ENCODE results near the gene PTGIS. TPM values are rescaled to one million over a fixed set of nuclear protein-coding genes. Genes with fewer than 3 reads are reported as not detected.

Gene PTGIS
- total RNA-seq, 5 donors from 2014 or later (not counting 1 experiment from before 2014, with no cell fraction given), result 0.22 to 0.46 (median 0.23) TPM; not detected in 2

DNA sequence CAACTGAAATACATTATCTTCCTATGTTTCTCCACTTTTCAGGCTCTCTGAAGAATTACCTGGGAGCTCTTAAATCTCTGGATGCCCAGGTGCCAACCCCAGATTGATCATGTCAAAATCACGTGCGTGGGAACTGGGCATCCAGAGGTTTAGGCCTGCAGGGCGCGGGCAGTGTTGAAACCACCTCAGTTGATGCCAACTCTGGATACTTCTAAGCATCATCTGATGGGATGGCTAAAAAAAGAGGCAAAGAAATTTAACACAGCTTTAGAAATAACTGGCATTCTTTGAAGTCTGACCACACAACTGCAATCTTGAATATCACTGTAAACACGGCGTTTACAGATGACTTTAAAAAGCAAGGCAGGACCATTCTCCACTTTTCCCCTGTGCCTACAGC lies 41.9 kb downstream of the PTGIS start:
- no peaks in the 10 kb centered on the region for H3K4me1 Mint-ChIP-seq
- no peaks in the 10 kb centered on the region for H3K36me3 Mint-ChIP-seq
- Histone ChIP-seq H3K27ac (ENCODE audit: low read length) (no peak overlapping the region), H3K9me3 (no peaks in the 10 kb centered on the region), H3K4me3 (ENCODE audit: control insufficient read depth in 1 of 2, extremely low read depth in 1 of 2, low read length in 1 of 2) (no peak overlapping the region), H3K27me3 (replicated peaks in 1 of 2; ENCODE audit: control insufficient read depth in 2 of 2, extremely low read depth in 1 of 2, insufficient read depth in 2 of 2, low read length in 1 of 2) (peaks cover 0 to 23% of the 10 kb centered on the region in 2 experiments), H3K36me3 (ENCODE audit: control insufficient read depth in 2 of 2, extremely low read depth in 1 of 2, insufficient read depth in 1 of 2, low read length in 1 of 2) (no peaks in the 10 kb centered on the region), H3K4me1 (ENCODE audit: control insufficient read depth in 1 of 2, extremely low read depth in 1 of 2, insufficient read depth in 2 of 2, low read length in 2 of 2) (no peaks in the 10 kb centered on the region)
- no peak overlapping the region for H3K4me3 Mint-ChIP-seq
- ATAC-seq (replicated peaks in 1 of 4), result no peak
- no peak for DNase-seq
- no peak overlapping the region for H3K27ac Mint-ChIP-seq
- H3K9me3 Mint-ChIP-seq, result peaks cover 3 to 5% (median 4%) of the 10 kb centered on the region in 3 donors
- WGBS (ENCODE audit: insufficient coverage), result 97% methylated on average over 6 of the region's 6 CpGs
- peaks cover 11 to 24% of the 10 kb centered on the region in 2 donors for H3K27me3 Mint-ChIP-seq
- ChIA-PET POLR2A (no interaction called here), CTCF (no interaction called here)

DNA sequence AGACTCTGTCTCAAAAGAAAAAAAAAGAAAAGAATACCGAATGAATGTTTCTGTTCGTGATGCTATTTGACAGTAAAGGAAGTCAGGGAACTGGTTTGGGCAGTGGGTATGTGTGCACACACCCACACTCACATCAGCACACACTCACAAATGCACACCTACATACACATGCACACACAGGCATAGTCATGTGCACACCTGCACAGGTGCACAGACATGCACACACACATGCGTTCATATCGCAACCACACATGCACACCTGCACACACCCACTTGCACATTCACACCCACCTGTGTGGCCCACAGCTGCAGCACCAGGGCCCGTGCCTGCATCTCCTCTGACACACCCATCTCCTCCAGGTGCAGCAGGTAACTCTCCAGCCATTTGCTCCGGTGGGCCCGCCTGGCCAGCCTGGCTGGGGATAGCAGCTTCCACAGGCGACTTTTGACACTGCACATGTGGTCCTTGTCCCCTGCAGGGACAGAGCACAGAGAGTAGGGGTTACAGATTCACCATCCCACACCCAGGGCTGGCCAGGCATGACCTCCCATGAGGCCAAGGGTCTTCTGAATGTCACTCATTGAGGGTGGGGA lies 44.1 kb downstream of the PTGIS start:
- Histone ChIP-seq H3K4me1 (ENCODE audit: control insufficient read depth in 1 of 2, extremely low read depth in 1 of 2, insufficient read depth in 2 of 2, low read length in 2 of 2) (peaks cover 0 to under 1% of the 10 kb centered on the region in 2 experiments), H3K9me3 (no peaks in the 10 kb centered on the region), H3K27ac (ENCODE audit: low read length) (no peak overlapping the region), H3K4me3 (ENCODE audit: control insufficient read depth in 1 of 2, extremely low read depth in 1 of 2, low read length in 1 of 2) (no peak overlapping the region), H3K36me3 (ENCODE audit: control insufficient read depth in 2 of 2, extremely low read depth in 1 of 2, insufficient read depth in 1 of 2, low read length in 1 of 2) (no peaks in the 10 kb centered on the region), H3K27me3 (replicated peaks in 1 of 2; ENCODE audit: control insufficient read depth in 2 of 2, extremely low read depth in 1 of 2, insufficient read depth in 2 of 2, low read length in 1 of 2) (peaks cover 0 to 26% of the 10 kb centered on the region in 2 experiments)
- ATAC-seq (replicated peaks in 1 of 4), result no peak
- Mint-ChIP-seq H3K36me3 (no peaks in the 10 kb centered on the region), H3K4me1 (no peaks in the 10 kb centered on the region), H3K4me3 (no peak overlapping the region), H3K27ac (no peak overlapping the region), H3K9me3 (peaks cover 3 to 5% (median 4%) of the 10 kb centered on the region in 3 donors), H3K27me3 (peaks cover 21 to 27% of the 10 kb centered on the region in 2 donors)
- 83% methylated on average over 6 of the region's 8 CpGs for WGBS (ENCODE audit: insufficient coverage)
- CTCF ChIA-PET, result no interaction called here
- no peak for DNase-seq
- POLR2A ChIA-PET, result no interaction called here

- Mint-ChIP-seq H3K27ac (no peak overlapping the region), H3K4me1 (peaks cover 0 to 2% (median 0%) of the 10 kb centered on the region in 3 donors), H3K4me3 (no peak overlapping the region), H3K9me3 (peaks cover 3 to 5% (median 4%) of the 10 kb centered on the region in 3 donors), H3K36me3 (no peaks in the 10 kb centered on the region), H3K27me3 (peaks cover 25 to 31% of the 10 kb centered on the region in 2 donors)
- Histone ChIP-seq H3K9me3 (no peaks in the 10 kb centered on the region), H3K4me3 (ENCODE audit: control insufficient read depth in 1 of 2, extremely low read depth in 1 of 2, low read length in 1 of 2) (no peak overlapping the region), H3K27me3 (replicated peaks in 1 of 2; ENCODE audit: control insufficient read depth in 2 of 2, extremely low read depth in 1 of 2, insufficient read depth in 2 of 2, low read length in 1 of 2) (peaks cover 0 to 37% of the 10 kb centered on the region in 2 experiments), H3K27ac (ENCODE audit: low read length) (no peak overlapping the region), H3K4me1 (ENCODE audit: control insufficient read depth in 1 of 2, extremely low read depth in 1 of 2, insufficient read depth in 2 of 2, low read length in 2 of 2) (peaks cover 0 to 10% of the 10 kb centered on the region in 2 experiments), H3K36me3 (ENCODE audit: control insufficient read depth in 2 of 2, extremely low read depth in 1 of 2, insufficient read depth in 1 of 2, low read length in 1 of 2) (no peaks in the 10 kb centered on the region)
- ChIA-PET POLR2A (no interaction called here), CTCF (no interaction called here)
- 71% methylated on average over 3 of the region's 4 CpGs for WGBS (ENCODE audit: insufficient coverage)
- ATAC-seq (replicated peaks in 1 of 4) (no peak), DNase-seq (no peak)
Measured at GRCh38 chr20:49521356-49521755, 46.6 kb downstream of the PTGIS start.

GRCh38 chr20:49519777-49520359 lies 48.1 kb downstream of the PTGIS start:
- Mint-ChIP-seq H3K9me3 (peaks cover 3 to 4% (median 4%) of the 10 kb centered on the region in 3 donors), H3K4me1 (peaks cover 0 to 2% (median 0%) of the 10 kb centered on the region in 3 donors), H3K36me3 (no peaks in the 10 kb centered on the region), H3K4me3 (no peak overlapping the region), H3K27ac (no peak overlapping the region), H3K27me3 (peaks cover 22 to 32% of the 10 kb centered on the region in 2 donors)
- no peaks in the 10 kb centered on the region for H3K36me3 ChIP-seq (ENCODE audit: control insufficient read depth in 2 of 2, extremely low read depth in 1 of 2, insufficient read depth in 1 of 2, low read length in 1 of 2)
- WGBS (ENCODE audit: insufficient coverage), result 77% methylated on average over 5 of the region's 5 CpGs
- H3K4me1 ChIP-seq (ENCODE audit: control insufficient read depth in 1 of 2, extremely low read depth in 1 of 2, insufficient read depth in 2 of 2, low read length in 2 of 2), result peaks cover 0 to 10% of the 10 kb centered on the region in 2 experiments
- H3K27ac ChIP-seq (ENCODE audit: low read length), result no peak overlapping the region
- no peaks in the 10 kb centered on the region for H3K9me3 ChIP-seq
- ChIA-PET POLR2A (no interaction called here), CTCF (no interaction called here)
- no peak for ATAC-seq (replicated peaks in 1 of 4)
- H3K27me3 ChIP-seq (replicated peaks in 1 of 2; ENCODE audit: control insufficient read depth in 2 of 2, extremely low read depth in 1 of 2, insufficient read depth in 2 of 2, low read length in 1 of 2), result peaks cover 0 to 37% of the 10 kb centered on the region in 2 experiments
- no peak for DNase-seq
- H3K4me3 ChIP-seq (ENCODE audit: control insufficient read depth in 1 of 2, extremely low read depth in 1 of 2, low read length in 1 of 2), result no peak overlapping the region

GRCh38 chr20:49519212-49519712 lies 48.7 kb downstream of the PTGIS start:
- no peak for ATAC-seq (replicated peaks in 1 of 4)
- Mint-ChIP-seq H3K36me3 (no peaks in the 10 kb centered on the region), H3K27ac (no peak overlapping the region), H3K27me3 (peaks cover 21 to 34% of the 10 kb centered on the region in 2 donors), H3K4me3 (no peak overlapping the region), H3K9me3 (peaks cover 0 to 3% (median 0%) of the 10 kb centered on the region in 3 donors), H3K4me1 (peaks cover 0 to 2% (median 0%) of the 10 kb centered on the region in 3 donors)
- 34% methylated on average over 3 of the region's 4 CpGs for WGBS (ENCODE audit: insufficient coverage)
- no peak for DNase-seq
- ChIA-PET CTCF (no interaction called here), POLR2A (no interaction called here)
- H3K4me1 ChIP-seq (ENCODE audit: control insufficient read depth in 1 of 2, extremely low read depth in 1 of 2, insufficient read depth in 2 of 2, low read length in 2 of 2), result peaks cover 0 to 10% of the 10 kb centered on the region in 2 experiments
- no peak overlapping the region for H3K27ac ChIP-seq (ENCODE audit: low read length)
- no peaks in the 10 kb centered on the region for H3K9me3 ChIP-seq
- H3K36me3 ChIP-seq (ENCODE audit: control insufficient read depth in 2 of 2, extremely low read depth in 1 of 2, insufficient read depth in 1 of 2, low read length in 1 of 2), result no peaks in the 10 kb centered on the region
- peaks cover 0 to 41% of the 10 kb centered on the region in 2 experiments for H3K27me3 ChIP-seq (replicated peaks in 1 of 2; ENCODE audit: control insufficient read depth in 2 of 2, extremely low read depth in 1 of 2, insufficient read depth in 2 of 2, low read length in 1 of 2)
- no peak overlapping the region for H3K4me3 ChIP-seq (ENCODE audit: control insufficient read depth in 1 of 2, extremely low read depth in 1 of 2, low read length in 1 of 2)

GRCh38 chr20:49518576-49518975 lies 49.4 kb downstream of the PTGIS start:
- DNase-seq (peak in 1 of 35 experiments; percentile 27), ATAC-seq (replicated peaks in 1 of 4) (no peak)
- Histone ChIP-seq H3K9me3 (no peaks in the 10 kb centered on the region), H3K27me3 (replicated peaks in 1 of 2; ENCODE audit: control insufficient read depth in 2 of 2, extremely low read depth in 1 of 2, insufficient read depth in 2 of 2, low read length in 1 of 2) (peaks cover 0 to 41% of the 10 kb centered on the region in 2 experiments), H3K4me1 (ENCODE audit: control insufficient read depth in 1 of 2, extremely low read depth in 1 of 2, insufficient read depth in 2 of 2, low read length in 2 of 2) (peaks cover 0 to 10% of the 10 kb centered on the region in 2 experiments), H3K36me3 (ENCODE audit: control insufficient read depth in 2 of 2, extremely low read depth in 1 of 2, insufficient read depth in 1 of 2, low read length in 1 of 2) (no peaks in the 10 kb centered on the region), H3K27ac (ENCODE audit: low read length) (no peak overlapping the region), H3K4me3 (ENCODE audit: control insufficient read depth in 1 of 2, extremely low read depth in 1 of 2, low read length in 1 of 2) (no peak overlapping the region)
- no peaks in the 10 kb centered on the region for H3K36me3 Mint-ChIP-seq
- ChIA-PET CTCF (no interaction called here), POLR2A (no interaction called here)
- H3K4me3 Mint-ChIP-seq, result no peak overlapping the region
- H3K27ac Mint-ChIP-seq, result no peak overlapping the region
- 35% methylated on average over 2 of the region's 5 CpGs for WGBS (ENCODE audit: insufficient coverage)
- H3K4me1 Mint-ChIP-seq, result peaks cover 0 to 2% (median 0%) of the 10 kb centered on the region in 3 donors
- peaks cover 0 to 3% (median 0%) of the 10 kb centered on the region in 3 donors for H3K9me3 Mint-ChIP-seq
- H3K27me3 Mint-ChIP-seq, result peaks cover 28 to 41% of the 10 kb centered on the region in 2 donors

Measured in T-cell (primary cell).